HK-2 (cell line): ENCODE results near the gene SHC2.
"Not testable (repeated sequence)": the region's sequence is repeated elsewhere in the genome, so short reads cannot be mapped to it uniquely, and the experiment has no call there.

Experiments used
- DNase-seq: peaks from one replicate; pipeline ENCODE4 v3.0.0-alpha.2; 2018; ENCODE audit not compliant: unreplicated experiment

The SHC2 gene

GRCh38 chr19:406971-407510, 53.8 kb downstream of the SHC2 start:
- no peak for DNase-seq

DNA sequence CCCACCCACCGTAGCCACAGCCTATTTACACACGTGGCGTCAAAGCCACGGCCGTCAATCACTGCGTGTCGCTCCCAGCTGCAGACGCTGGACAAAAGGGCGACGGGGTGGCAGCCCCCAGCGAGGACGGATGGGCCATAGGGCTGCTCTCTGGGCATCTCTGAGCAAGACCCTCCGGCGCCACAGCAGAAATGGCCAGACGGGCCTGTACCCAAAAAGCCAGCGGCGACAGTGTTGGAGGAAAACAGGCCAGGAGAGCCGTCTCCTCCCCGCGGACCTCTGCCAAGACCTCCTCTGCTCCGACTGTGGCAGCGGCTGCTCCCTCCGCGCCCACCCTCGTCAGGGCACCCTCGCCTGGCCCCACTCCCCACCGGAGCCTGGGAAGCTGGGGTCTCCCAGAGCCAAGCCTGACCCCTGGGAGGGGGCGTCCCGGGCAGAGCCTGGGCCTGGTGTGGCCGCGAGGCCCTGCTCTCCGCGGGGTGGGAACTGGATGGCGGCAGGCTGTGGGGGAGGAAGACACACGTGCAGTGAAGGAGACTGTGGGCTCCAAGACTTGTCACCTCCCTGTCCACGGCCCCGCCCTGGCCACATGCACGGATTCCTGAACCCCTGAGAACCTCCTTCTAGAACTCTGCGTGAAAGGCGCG, 54.6 kb downstream of the SHC2 start:
- DNase-seq: no peak

DNA sequence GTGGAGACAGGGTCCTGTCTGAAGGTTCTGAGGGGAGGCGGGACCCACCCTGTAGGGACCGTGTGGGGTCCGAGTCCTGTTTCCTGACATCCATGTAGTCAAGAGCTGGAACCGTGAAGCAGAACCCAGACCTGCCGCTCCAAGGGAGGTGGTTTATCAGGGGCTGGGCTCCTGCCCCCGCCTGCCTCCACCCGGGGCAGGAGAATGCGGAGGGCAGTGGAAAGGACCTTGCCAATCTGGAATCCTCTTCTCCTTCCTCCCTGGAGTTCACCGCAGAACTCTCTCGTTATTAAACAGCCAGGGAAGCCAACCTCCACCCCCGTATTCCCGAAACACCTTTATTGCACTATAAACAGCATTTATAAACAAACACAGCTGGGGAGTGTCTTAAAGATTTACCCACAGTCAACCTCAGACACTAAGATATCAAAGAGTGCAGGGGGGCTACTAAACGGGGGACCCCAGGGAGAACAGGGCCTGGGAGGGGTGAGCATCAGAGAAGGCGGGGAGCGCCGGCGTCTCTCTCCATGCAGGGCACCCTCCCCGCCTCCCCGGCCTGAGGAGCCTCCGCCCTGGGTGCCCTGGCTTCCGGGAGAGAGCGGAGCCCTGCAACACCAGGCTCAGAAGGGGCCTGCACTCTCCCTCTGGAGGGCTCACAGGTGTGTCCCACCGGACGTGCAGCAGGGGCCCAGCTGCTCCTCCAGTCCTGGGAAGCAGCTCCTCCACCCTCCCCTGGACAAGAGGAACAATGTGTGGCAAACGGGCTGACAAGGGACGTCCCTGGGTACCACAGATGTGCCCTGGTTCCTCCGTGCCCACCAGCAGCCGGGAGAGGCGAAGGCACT, 55.5 kb downstream of the SHC2 start:
- no peak for DNase-seq

- DNase-seq: no peak
Observed at GRCh38 chr19:403221-404027, 57.4 kb downstream of the SHC2 start.

DNA sequence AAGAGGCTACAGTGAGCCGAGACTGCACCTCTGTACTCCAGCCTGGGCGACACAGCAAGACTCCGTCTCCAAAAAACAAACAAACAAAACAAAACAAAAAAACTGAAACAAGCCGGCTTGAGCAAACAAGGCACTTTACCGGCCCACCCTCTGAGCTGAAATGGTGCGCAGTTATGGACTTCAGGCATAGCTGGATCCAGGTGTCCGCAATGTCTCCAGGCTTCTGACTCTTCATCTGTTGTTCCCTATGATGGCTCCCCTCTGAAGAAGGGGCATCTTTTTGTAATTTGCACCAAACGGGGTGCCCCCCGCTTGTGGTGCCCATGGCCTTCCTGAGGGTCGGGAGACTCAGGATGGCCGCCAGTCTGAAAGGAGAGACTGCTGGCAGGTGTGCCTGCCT, 58.0 kb downstream of the SHC2 start:
- no peak for DNase-seq

DNA sequence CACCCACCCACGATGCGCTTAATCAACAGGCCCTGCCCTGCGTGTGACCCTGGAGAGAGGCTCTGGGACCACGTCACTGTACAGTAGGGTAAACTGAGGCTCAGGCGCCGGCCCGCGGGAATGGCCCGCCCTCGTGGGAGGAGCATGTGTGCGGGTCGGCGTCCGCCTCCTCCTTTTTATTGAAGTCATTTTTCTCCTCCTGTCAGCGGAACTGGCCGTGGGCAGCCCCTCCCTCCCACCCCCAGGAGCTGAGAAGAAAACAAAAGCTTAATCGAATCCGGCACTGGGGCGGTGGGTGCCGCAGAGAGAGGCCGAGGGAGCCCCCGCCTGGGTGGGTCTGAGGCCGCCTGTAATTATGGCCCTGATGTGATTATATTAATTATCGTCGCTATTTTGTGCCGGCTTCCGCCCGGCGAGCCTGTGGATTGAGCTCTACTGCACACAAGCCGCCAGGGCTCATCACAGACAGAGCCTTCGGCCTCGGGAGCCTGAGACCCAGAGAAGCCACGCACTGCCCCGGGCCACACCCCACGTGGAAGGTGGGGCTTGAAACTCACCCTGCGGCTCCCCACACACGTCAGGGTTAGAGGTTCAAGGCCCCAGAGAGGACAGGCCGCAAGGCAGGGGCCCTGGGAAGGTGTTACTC, 58.8 kb downstream of the SHC2 start:
- no peak for DNase-seq

GRCh38 chr19:400976-401865, 59.6 kb downstream of the SHC2 start:
- no peak for DNase-seq

DNA sequence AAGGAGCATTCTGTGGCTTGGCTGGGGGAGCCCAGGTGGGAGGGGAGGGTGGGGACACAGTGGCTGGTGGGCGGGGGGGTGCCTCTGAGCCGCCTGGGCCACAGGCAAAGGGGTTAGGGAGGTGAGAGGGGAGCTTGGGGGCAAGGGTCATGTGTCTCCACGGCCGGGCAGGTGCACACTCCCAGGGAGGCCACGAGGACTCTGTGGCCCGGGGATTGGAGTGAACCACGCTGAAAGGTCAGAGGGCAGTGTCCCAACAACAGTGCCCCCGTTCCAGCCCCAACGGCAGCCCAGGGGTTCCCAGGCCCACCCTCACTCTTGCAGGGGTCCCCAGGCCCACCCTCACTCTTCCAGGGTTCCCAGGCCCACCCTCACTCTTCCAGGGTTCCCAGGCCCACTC, 61.5 kb downstream of the SHC2 start:
- no peak for DNase-seq

DNA sequence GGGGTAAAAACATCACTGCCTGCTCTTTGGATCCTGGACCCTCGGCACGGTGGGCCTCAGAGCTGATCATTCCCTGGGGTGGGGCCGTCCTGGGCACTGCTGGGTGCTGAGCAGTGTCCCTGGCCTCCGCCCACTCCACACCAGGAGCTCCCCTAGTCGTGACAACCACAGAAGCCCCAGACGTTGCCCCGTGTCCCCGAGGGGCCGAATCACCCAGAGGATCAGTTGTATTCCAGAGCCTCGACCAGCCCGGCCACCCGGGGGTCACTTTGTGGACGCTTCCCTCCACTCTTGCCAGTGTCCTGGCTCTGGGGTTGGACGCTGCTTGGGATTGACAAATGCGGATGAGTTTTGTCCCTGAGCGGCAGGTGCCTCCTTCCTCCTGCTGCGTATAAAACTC, 62.1 kb downstream of the SHC2 start:
- no peak for DNase-seq

GRCh38 chr19:397941-398706, 62.7 kb downstream of the SHC2 start:
- DNase-seq: no peak

GRCh38 chr19:397321-397720, 63.5 kb downstream of the SHC2 start:
- DNase-seq: no peak

- no peak for DNase-seq
Observed at GRCh38 chr19:395467-395866, 65.4 kb downstream of the SHC2 start.

- not testable (repeated sequence) for DNase-seq
Observed at GRCh38 chr19:394857-395256, 66.0 kb downstream of the SHC2 start.

- DNase-seq: not testable (repeated sequence)
Observed at GRCh38 chr19:393560-393959, 67.3 kb downstream of the SHC2 start.

- DNase-seq: no peak
Observed at GRCh38 chr19:392375-392970, 68.4 kb downstream of the SHC2 start.

DNA sequence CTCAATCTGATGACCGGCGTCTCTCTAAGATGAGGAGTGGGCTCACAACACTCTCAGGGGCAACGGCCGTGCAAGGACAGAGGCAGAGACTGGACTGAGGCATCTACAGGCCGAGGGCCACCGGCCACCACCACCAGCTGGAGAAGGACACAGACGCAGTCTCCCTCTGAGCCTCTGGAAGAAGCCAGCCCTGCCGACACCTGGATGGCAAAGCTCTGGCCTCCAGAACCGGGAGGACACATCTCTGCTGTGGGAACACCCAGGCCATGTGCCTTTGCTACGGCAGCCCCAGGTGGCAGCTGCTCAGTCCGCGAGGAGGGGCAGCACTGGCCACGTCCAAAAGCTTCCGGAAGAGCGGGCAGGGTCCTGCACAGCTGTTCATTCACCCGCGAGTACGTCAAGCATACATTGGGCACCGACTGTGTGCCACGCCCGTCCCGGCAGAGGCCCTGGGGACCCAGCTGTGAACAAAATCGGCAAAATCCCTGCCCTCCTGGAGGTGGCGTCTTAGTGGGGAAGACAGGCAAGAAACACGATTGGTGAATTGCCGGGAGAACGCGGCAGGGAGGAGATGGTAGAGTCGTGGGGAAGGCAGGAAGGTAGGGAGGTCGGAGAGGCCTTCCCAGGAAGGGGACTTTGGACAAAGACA, 69.0 kb downstream of the SHC2 start:
- DNase-seq: no peak

DNA sequence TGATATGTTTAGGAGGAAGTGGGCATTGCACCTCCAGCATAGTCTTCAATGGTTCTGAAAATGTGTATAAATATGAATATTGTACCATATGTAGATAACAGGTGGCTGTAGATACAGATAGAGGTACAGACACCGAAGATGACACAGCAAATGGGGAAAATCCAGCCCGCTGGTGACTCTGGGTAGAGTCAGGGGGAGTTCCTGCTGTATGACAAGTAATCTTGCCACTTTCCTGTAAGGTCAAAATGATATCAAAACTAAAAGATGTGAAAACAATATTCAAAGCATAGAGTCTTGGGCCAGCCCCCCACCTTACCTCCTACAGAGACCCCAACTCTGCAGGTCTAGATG, 69.7 kb downstream of the SHC2 start:
- DNase-seq: no peak

- no peak for DNase-seq
Observed at GRCh38 chr19:390386-391206, 70.2 kb downstream of the SHC2 start.
